ENCODE data around the gene COMMD10.

COMMD10 gene

DNA sequence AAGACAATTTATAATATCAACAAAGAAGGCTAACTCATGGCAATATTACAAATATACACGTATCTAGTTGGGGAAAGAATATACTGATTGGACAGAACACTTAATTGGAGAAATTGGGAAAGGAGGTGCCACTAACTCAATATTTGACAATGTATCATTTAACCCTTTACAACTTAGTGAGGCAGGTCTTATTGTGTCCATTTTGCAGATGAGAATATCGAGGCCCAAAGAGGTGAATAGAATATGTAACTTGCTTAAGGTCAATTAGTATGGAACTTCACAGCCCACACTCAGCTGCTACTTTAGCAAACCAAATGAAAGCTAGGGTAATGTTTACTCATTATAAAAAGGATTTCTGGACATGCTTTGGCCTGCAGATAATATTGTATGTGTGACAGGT is 46.2 kb downstream of the COMMD10 start:
- Histone ChIP-seq H3K36me3 (ENCODE audit: insufficient read depth, low read length) (no peaks in the 10 kb centered on the region), H3K4me3 (ENCODE audit: low read length) (no peak overlapping the region), H3K9me3 (ENCODE audit: low read length) (no peaks in the 10 kb centered on the region), H3K4me1 (ENCODE audit: insufficient read depth, low read length) (peaks cover 8% of the 10 kb centered on the region), H3K27me3 (ENCODE audit: insufficient read depth, low read length) (no peaks in the 10 kb centered on the region), H2AFZ (ENCODE audit: low read depth, low read length) (no peak overlapping the region)

DNA sequence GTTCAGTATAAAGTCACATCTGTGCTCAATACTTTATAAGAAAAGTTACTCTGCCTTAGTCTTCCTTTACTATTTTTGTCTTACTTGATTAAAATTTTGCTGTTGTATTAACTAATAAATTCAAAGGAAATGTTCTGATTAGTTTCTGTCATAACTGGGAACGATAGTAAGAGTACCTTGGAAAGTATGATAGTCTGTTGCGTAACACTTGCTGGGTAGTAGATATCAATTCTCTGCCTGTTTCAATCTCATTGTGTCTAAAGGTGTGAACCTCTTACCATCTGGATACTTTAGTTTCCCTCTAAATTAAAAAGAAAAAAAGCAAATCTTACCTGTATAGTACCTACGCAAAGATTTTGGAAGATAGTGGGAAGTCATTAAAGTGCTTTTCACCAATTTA is 48.5 kb downstream of the COMMD10 start:
- Histone ChIP-seq H3K36me3 (ENCODE audit: insufficient read depth, low read length) (no peaks in the 10 kb centered on the region), H2AFZ (ENCODE audit: low read depth, low read length) (no peak overlapping the region), H3K27me3 (ENCODE audit: insufficient read depth, low read length) (no peaks in the 10 kb centered on the region), H3K4me3 (ENCODE audit: low read length) (no peak overlapping the region), H3K4me1 (ENCODE audit: insufficient read depth, low read length) (peaks cover 8% of the 10 kb centered on the region), H3K9me3 (ENCODE audit: low read length) (no peaks in the 10 kb centered on the region)

DNA sequence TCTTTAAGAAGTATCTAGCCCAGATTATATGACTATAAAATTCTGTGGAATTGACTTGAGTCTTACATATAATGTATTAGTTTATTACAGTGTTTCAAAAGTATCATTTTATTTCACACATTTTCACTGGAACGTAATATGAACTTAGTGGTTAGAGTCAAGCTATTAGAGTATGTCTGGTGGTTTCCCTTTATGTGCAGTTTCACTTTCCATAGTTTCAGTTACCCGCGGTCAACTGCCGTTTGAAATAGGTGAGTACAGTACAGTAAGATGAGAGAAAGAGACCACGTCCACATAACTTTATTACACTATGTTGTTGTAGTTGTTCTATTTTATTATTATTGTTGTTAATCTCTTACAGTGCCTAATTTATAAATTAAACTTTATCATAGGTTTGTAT is 50.5 kb downstream of the COMMD10 start:
- Histone ChIP-seq H3K9me3 (ENCODE audit: low read length) (no peaks in the 10 kb centered on the region), H3K4me3 (ENCODE audit: low read length) (no peak overlapping the region), H3K4me1 (ENCODE audit: insufficient read depth, low read length) (peaks cover 8% of the 10 kb centered on the region), H2AFZ (ENCODE audit: low read depth, low read length) (no peak overlapping the region), H3K36me3 (ENCODE audit: insufficient read depth, low read length) (no peaks in the 10 kb centered on the region), H3K27me3 (ENCODE audit: insufficient read depth, low read length) (no peaks in the 10 kb centered on the region)

- Histone ChIP-seq H3K4me3 (ENCODE audit: low read length) (no peak overlapping the region), H3K4me1 (ENCODE audit: insufficient read depth, low read length) (peaks cover 5% of the 10 kb centered on the region), H3K27me3 (ENCODE audit: insufficient read depth, low read length) (no peaks in the 10 kb centered on the region), H2AFZ (ENCODE audit: low read depth, low read length) (no peak overlapping the region), H3K9me3 (ENCODE audit: low read length) (no peaks in the 10 kb centered on the region), H3K36me3 (ENCODE audit: insufficient read depth, low read length) (no peaks in the 10 kb centered on the region)
These were observed 52.9 kb downstream of the COMMD10 start for GRCh38 chr5:116137544-116138378.

DNA sequence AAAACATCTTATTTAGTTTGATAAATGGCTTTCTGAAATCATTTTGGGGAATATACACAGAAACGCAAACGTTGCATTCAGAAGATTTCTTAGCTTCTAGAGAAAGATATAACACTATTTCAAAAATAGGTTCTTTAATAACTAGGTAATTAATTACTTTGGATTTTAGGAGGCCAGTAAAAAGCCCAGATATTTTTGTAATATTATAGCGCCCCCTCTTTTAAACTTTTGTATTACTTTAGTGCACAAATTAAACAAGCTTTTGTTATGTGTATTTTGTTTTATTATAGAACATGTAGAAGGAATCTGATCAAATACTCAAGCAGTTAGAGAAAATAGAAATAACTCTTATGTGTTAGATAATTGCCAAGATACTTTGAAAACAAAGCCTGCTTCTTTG is 57.7 kb downstream of the COMMD10 start:
- H3K27me3 ChIP-seq (ENCODE audit: insufficient read depth, low read length), result no peaks in the 10 kb centered on the region
- no peak overlapping the region for H3K4me3 ChIP-seq (ENCODE audit: low read length)
- no peaks in the 10 kb centered on the region for H3K36me3 ChIP-seq (ENCODE audit: insufficient read depth, low read length)
- H2AFZ ChIP-seq (ENCODE audit: low read depth, low read length), result no peak overlapping the region
- no peaks in the 10 kb centered on the region for H3K9me3 ChIP-seq (ENCODE audit: low read length)
- peaks cover 5% of the 10 kb centered on the region for H3K4me1 ChIP-seq (ENCODE audit: insufficient read depth, low read length)

GRCh38 chr5:116144103-116144502 is 59.3 kb downstream of the COMMD10 start:
- no peak overlapping the region for H3K4me3 ChIP-seq (ENCODE audit: low read length)
- H3K4me1 ChIP-seq (ENCODE audit: insufficient read depth, low read length), result peaks cover 5% of the 10 kb centered on the region
- no peaks in the 10 kb centered on the region for H3K27me3 ChIP-seq (ENCODE audit: insufficient read depth, low read length)
- no peak overlapping the region for H2AFZ ChIP-seq (ENCODE audit: low read depth, low read length)
- H3K9me3 ChIP-seq (ENCODE audit: low read length), result no peaks in the 10 kb centered on the region
- no peaks in the 10 kb centered on the region for H3K36me3 ChIP-seq (ENCODE audit: insufficient read depth, low read length)

DNA sequence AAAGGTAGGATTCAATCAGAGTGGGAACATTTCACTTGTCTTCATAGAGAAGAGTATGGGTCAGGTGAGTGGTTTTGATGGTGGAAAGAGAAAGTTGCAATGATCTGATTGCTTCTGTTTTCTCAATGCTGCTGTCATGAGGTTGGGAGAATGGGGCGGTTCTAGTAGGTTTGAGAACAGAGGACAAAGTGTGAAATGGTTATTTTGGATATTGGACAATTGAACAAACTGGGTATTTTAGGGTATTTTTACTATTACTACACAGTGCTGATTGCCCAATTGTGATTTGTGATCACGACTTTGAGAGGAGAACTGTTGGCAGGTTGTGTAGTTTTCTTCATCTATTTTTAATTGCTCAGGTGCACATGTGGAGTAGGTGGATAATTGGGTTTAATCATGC is 60.2 kb downstream of the COMMD10 start:
- H3K27me3 ChIP-seq (ENCODE audit: insufficient read depth, low read length), result no peaks in the 10 kb centered on the region

GRCh38 chr5:116145416-116145815 is 60.6 kb downstream of the COMMD10 start:
- Histone ChIP-seq H3K36me3 (ENCODE audit: insufficient read depth, low read length) (no peaks in the 10 kb centered on the region), H2AFZ (ENCODE audit: low read depth, low read length) (no peak overlapping the region), H3K9me3 (ENCODE audit: low read length) (no peaks in the 10 kb centered on the region), H3K4me1 (ENCODE audit: insufficient read depth, low read length) (peaks cover 5% of the 10 kb centered on the region), H3K27me3 (ENCODE audit: insufficient read depth, low read length) (no peaks in the 10 kb centered on the region), H3K4me3 (ENCODE audit: low read length) (no peak overlapping the region)

More for the DNA sequence above, 60.2 kb downstream of the COMMD10 start:
- Histone ChIP-seq H3K36me3 (ENCODE audit: insufficient read depth, low read length) (no peaks in the 10 kb centered on the region), H2AFZ (ENCODE audit: low read depth, low read length) (no peak overlapping the region), H3K4me1 (ENCODE audit: insufficient read depth, low read length) (peaks cover 5% of the 10 kb centered on the region), H3K4me3 (ENCODE audit: low read length) (no peak overlapping the region), H3K9me3 (ENCODE audit: low read length) (no peaks in the 10 kb centered on the region)

DNA sequence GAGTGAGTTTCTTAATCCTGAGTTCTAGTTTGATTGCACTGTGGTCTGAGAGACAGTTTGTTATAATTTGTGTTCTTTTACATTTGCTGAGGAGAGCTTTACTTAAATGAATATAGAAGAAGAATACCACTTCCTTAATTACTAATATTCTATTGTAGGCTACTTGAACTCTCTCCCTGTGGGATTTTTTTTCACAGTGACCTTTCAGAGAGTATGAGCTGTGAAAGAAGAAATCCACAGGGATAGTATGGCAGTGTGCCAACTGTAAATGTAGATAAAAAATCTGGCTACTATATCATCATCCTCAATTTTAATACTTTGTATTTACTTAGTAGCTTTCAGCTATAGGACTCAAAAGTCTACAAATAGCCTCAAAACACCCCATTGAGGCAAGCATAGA is 67.3 kb downstream of the COMMD10 start:
- H3K36me3 ChIP-seq (ENCODE audit: insufficient read depth, low read length), result no peaks in the 10 kb centered on the region

DNA sequence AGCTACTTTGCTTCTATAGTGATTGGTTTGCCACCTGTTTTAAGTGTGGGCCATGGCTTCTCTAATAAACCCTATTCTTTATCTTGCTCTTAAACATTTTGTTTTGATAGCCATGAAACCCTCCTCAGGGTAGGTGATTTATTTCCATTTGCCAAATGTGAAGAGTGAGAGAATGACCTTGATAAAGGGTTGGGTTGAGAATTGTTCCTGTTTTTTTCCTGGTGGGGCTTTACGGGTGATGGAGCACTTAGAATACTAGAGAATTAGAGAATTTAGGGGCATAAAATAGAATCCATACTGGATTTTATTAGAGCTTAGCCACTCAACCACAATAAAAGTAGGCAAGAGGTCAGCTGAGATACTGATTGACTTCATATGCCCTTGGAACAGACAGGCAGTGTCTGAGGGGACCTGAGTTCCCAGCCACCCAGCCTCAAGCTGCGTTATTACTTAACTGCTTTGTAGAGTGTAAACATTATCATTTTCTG is 68.9 kb downstream of the COMMD10 start:
- Histone ChIP-seq H3K4me1 (ENCODE audit: insufficient read depth, low read length) (no peaks in the 10 kb centered on the region), H2AFZ (ENCODE audit: low read depth, low read length) (no peak overlapping the region), H3K4me3 (ENCODE audit: low read length) (no peak overlapping the region), H3K27me3 (ENCODE audit: insufficient read depth, low read length) (no peaks in the 10 kb centered on the region), H3K9me3 (ENCODE audit: low read length) (no peaks in the 10 kb centered on the region), H3K36me3 (ENCODE audit: insufficient read depth, low read length) (no peaks in the 10 kb centered on the region)

More for the DNA sequence above, 67.3 kb downstream of the COMMD10 start:
- no peaks in the 10 kb centered on the region for H3K4me1 ChIP-seq (ENCODE audit: insufficient read depth, low read length)
- no peaks in the 10 kb centered on the region for H3K9me3 ChIP-seq (ENCODE audit: low read length)
- no peaks in the 10 kb centered on the region for H3K27me3 ChIP-seq (ENCODE audit: insufficient read depth, low read length)
- no peak overlapping the region for H2AFZ ChIP-seq (ENCODE audit: low read depth, low read length)
- H3K4me3 ChIP-seq (ENCODE audit: low read length), result no peak overlapping the region

DNA sequence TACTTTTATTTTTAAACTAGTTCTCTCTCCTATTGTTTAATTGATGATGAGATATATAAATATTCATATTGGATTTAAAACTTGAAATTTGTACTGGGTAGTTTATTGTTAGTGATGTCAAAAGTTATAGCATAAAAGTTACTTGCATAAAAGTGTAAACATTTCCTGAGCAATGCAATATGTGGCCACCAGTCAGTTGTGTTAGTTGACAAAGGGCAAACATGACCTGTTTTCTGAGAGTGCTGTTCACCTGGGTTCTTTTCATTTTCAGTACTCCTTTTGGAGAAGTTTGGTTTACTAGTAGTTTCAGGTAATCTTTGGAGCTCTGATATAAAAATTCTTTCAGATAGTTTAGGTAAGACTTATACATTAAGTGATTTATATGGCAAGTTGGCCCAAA is 69.4 kb downstream of the COMMD10 start:
- Histone ChIP-seq H2AFZ (ENCODE audit: low read depth, low read length) (no peak overlapping the region), H3K4me1 (ENCODE audit: insufficient read depth, low read length) (no peaks in the 10 kb centered on the region), H3K9me3 (ENCODE audit: low read length) (no peaks in the 10 kb centered on the region), H3K36me3 (ENCODE audit: insufficient read depth, low read length) (no peaks in the 10 kb centered on the region), H3K4me3 (ENCODE audit: low read length) (no peak overlapping the region), H3K27me3 (ENCODE audit: insufficient read depth, low read length) (no peaks in the 10 kb centered on the region)

DNA sequence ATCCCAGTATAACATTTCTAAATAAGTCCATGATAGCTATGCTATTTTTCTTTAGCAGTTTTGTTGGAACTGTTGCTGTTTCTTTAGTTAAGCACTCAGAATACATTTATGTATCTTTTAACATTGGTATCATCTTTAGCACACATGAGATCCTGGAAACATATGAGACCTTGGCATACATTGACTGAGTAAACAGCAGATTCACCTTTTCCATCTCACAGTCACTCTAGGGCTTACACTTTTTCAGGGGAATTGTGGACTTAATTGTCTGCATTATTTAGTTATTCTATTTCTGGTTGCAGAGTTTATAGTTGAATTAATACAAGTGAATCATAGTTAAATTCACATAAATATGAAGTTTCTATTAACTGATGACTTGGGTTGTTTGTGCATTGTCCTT is 70.1 kb downstream of the COMMD10 start:
- no peaks in the 10 kb centered on the region for H3K36me3 ChIP-seq (ENCODE audit: insufficient read depth, low read length)
- H3K27me3 ChIP-seq (ENCODE audit: insufficient read depth, low read length), result no peaks in the 10 kb centered on the region
- no peaks in the 10 kb centered on the region for H3K4me1 ChIP-seq (ENCODE audit: insufficient read depth, low read length)
- H3K4me3 ChIP-seq (ENCODE audit: low read length), result no peak overlapping the region
- no peaks in the 10 kb centered on the region for H3K9me3 ChIP-seq (ENCODE audit: low read length)
- H2AFZ ChIP-seq (ENCODE audit: low read depth, low read length), result no peak overlapping the region

- Histone ChIP-seq H3K4me1 (ENCODE audit: insufficient read depth, low read length) (no peaks in the 10 kb centered on the region), H3K9me3 (ENCODE audit: low read length) (no peaks in the 10 kb centered on the region), H2AFZ (ENCODE audit: low read depth, low read length) (no peak overlapping the region), H3K4me3 (ENCODE audit: low read length) (no peak overlapping the region), H3K27me3 (ENCODE audit: insufficient read depth, low read length) (no peaks in the 10 kb centered on the region), H3K36me3 (ENCODE audit: insufficient read depth, low read length) (no peaks in the 10 kb centered on the region)
These were observed 73.1 kb downstream of the COMMD10 start for GRCh38 chr5:116157902-116158301.

DNA sequence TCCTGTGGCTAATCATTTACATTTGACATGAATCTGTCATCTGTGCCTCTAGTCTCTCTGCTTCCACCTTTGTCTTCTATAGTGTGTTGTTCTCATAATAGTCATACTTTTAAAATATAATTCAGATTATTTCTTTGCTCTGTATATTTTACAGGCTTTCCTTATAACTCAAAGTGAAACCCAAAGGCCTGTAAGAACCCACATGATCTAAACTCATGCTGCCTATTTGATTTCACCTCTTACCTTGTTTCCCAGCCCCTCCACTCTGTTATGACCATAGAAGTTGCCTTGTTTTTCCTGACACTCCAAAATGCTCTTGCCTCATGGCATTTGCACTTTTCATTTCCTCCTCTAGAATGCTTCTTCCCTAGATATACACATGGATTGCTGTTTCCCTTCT is 74.2 kb downstream of the COMMD10 start:
- Histone ChIP-seq H3K27me3 (ENCODE audit: insufficient read depth, low read length) (no peaks in the 10 kb centered on the region), H3K4me3 (ENCODE audit: low read length) (no peak overlapping the region), H3K9me3 (ENCODE audit: low read length) (no peaks in the 10 kb centered on the region), H2AFZ (ENCODE audit: low read depth, low read length) (no peak overlapping the region), H3K4me1 (ENCODE audit: insufficient read depth, low read length) (no peaks in the 10 kb centered on the region), H3K36me3 (ENCODE audit: insufficient read depth, low read length) (no peaks in the 10 kb centered on the region)

All from neuron (in vitro differentiated cells).